Neutrophil (primary cell): Measurements from ENCODE around the gene NFATC3.

Experiments used
- H3K27ac ChIP-seq: fragments of 200-600 bp; sonication (generic); 2 replicates; pipeline ENCODE4 v1.5.1; 2016; ENCODE audit warnings: mild to moderate bottlenecking, moderate library complexity
- H3K27me3 ChIP-seq: fragments of 200-600 bp; sonication (generic); 2 replicates; pipeline ENCODE4 v1.6.0; 2016; ENCODE audit warnings: mild to moderate bottlenecking
- H3K36me3 ChIP-seq: fragments of 200-600 bp; sonication (generic); 2 replicates; pipeline ENCODE4 v1.5.1; 2017
- H3K4me1 ChIP-seq, 2 experiments: fragments of 200-600 bp in 1 of 2; sonication (generic) in 1 of 2; 1 replicate in 1 of 2; 2 replicates in 1 of 2; pipeline versions ENCODE4 v1.5.1 to v1.6.1; 2013 to 2016; ENCODE audit warnings: low read depth in 1 of 2, low read length in 1 of 2, mild to moderate bottlenecking in 1 of 2, moderate library complexity in 1 of 2; ENCODE audit not compliant: control insufficient read depth in 1 of 2, insufficient read depth in 1 of 2
- H3K4me3 ChIP-seq, 2 experiments: fragments of 200-600 bp in 1 of 2; sonication (generic) in 1 of 2; 1 replicate in 1 of 2; 2 replicates in 1 of 2; pipeline ENCODE4 v1.5.1; 2013 to 2016; ENCODE audit warnings: low read depth in 1 of 2, low read length in 1 of 2, mild to moderate bottlenecking in 1 of 2, moderate library complexity in 1 of 2
- H3K9me3 ChIP-seq: fragments of 200-600 bp; sonication (generic); 2 replicates; pipeline ENCODE4 v1.5.1; 2016
- CTCF ChIP-seq: fragments of 200-600 bp; sonication (generic); IDR thresholded peaks from 2 replicates; pipeline ENCODE4 v1.5.1; 2016; ENCODE audit warnings: antibody characterized with exemption

Gene NFATC3

GRCh38 chr16:68047987-68048386, 37.2 kb upstream of the NFATC3 start:
- Histone ChIP-seq H3K4me1 (peaks cover 28% of the 10 kb centered on the region in 2 experiments), H3K36me3 (peaks cover 15% of the 10 kb centered on the region), H3K9me3 (no peaks in the 10 kb centered on the region), H3K27me3 (no peaks in the 10 kb centered on the region), H3K27ac (no peak overlapping the region), H3K4me3 (no peak overlapping the region)
- TF ChIP-seq CTCF: no peak

GRCh38 chr16:68049449-68049848, 35.7 kb upstream of the NFATC3 start:
- no peak for TF ChIP-seq CTCF
- H3K36me3 ChIP-seq: peaks cover 20% of the 10 kb centered on the region

GRCh38 chr16:68055395-68055794, 29.8 kb upstream of the NFATC3 start:
- Histone ChIP-seq H3K27me3 (no peaks in the 10 kb centered on the region), H3K4me1 (peaks cover 27 to 32% of the 10 kb centered on the region in 2 experiments), H3K9me3 (no peaks in the 10 kb centered on the region), H3K4me3 (no peak overlapping the region), H3K36me3 (peaks cover 18% of the 10 kb centered on the region), H3K27ac (no peak overlapping the region)
- TF ChIP-seq CTCF: no peak

More at GRCh38 chr16:68049449-68049848, 35.7 kb upstream of the NFATC3 start:
- Histone ChIP-seq H3K27me3 (no peaks in the 10 kb centered on the region), H3K4me1 (peaks cover 20 to 26% of the 10 kb centered on the region in 2 experiments), H3K4me3 (no peak overlapping the region), H3K9me3 (no peaks in the 10 kb centered on the region), H3K27ac (peak overlapping the region; percentile 30)

- TF ChIP-seq CTCF: no peak
- no peak overlapping the region for H3K4me3 ChIP-seq
- no peaks in the 10 kb centered on the region for H3K9me3 ChIP-seq
- peak overlapping the region; percentile 87 for H3K27ac ChIP-seq
- H3K36me3 ChIP-seq: peaks cover 7% of the 10 kb centered on the region
- H3K27me3 ChIP-seq: no peaks in the 10 kb centered on the region
- peaks cover 53 to 57% of the 10 kb centered on the region in 2 experiments for H3K4me1 ChIP-seq
Observed at GRCh38 chr16:68059804-68060203, 25.4 kb upstream of the NFATC3 start.

- Histone ChIP-seq H3K9me3 (no peaks in the 10 kb centered on the region), H3K27ac (peak overlapping the region; percentile 87), H3K36me3 (peaks cover 8% of the 10 kb centered on the region), H3K4me3 (no peak overlapping the region), H3K4me1 (peaks cover 69 to 73% of the 10 kb centered on the region in 2 experiments), H3K27me3 (no peaks in the 10 kb centered on the region)
- TF ChIP-seq CTCF: no peak
Observed at GRCh38 chr16:68061396-68061795, 23.8 kb upstream of the NFATC3 start.
